Stomach smooth muscle (tissue), 2 donors: ENCODE measurements around the gene KIF6.
"Not testable (repeated sequence)": the region's sequence is repeated elsewhere in the genome, so short reads cannot be mapped to it uniquely, and the experiment has no call there.

Source experiments
- H3K27ac ChIP-seq: one replicate; pipeline ENCODE4 v1.7.0; 2013; ENCODE audit warnings: mild to moderate bottlenecking, low read length, inconsistent platforms
- H3K27me3 ChIP-seq, 2 donors: one replicate each; pipeline ENCODE4 v1.7.0; 2013; ENCODE audit warnings: low read length in 2 of 2; ENCODE audit not compliant: insufficient read depth in 2 of 2, control insufficient read depth in 1 of 2
- H3K36me3 ChIP-seq, 2 donors: one replicate each; pipeline ENCODE4 v1.7.0; 2013; ENCODE audit warnings: low read length in 2 of 2; ENCODE audit not compliant: control insufficient read depth in 2 of 2, insufficient read depth in 2 of 2
- H3K4me1 ChIP-seq: one replicate; pipeline ENCODE4 v1.7.0; 2013; ENCODE audit warnings: low read length; ENCODE audit not compliant: control insufficient read depth, insufficient read depth
- H3K4me3 ChIP-seq, 2 donors: one replicate each; pipeline ENCODE4 v1.7.0; 2013; ENCODE audit warnings: low read length in 2 of 2
- H3K9ac ChIP-seq, 2 donors: one replicate each; pipeline ENCODE4 v1.7.0; 2013; ENCODE audit warnings: low read length in 2 of 2, mild to moderate bottlenecking in 1 of 2
- H3K9me3 ChIP-seq, 2 donors: one replicate each; pipeline ENCODE4 v1.7.0; 2013; ENCODE audit warnings: low read length in 2 of 2; ENCODE audit not compliant: control insufficient read depth in 2 of 2
- donor health status: healthy.
- donor health status: Pancreatic carcinoma.

KIF6 gene

GRCh38 chr6:39498096-39498495 is 227.1 kb downstream of the KIF6 start:
- no peak overlapping the region for H3K4me3 ChIP-seq
- H3K27ac ChIP-seq = peak overlapping the region; percentile 55
- H3K9ac ChIP-seq = no peak overlapping the region
- no peaks in the 10 kb centered on the region for H3K27me3 ChIP-seq
- H3K9me3 ChIP-seq = no peaks in the 10 kb centered on the region
- H3K4me1 ChIP-seq = peaks cover 23% of the 10 kb centered on the region
- no peaks in the 10 kb centered on the region for H3K36me3 ChIP-seq

GRCh38 chr6:39496915-39497314 is 228.3 kb downstream of the KIF6 start:
- Histone ChIP-seq H3K36me3 (no peaks in the 10 kb centered on the region), H3K27ac (peak overlapping the region; percentile 55), H3K4me3 (peak overlapping the region in 1 of 2 donors; percentile 22), H3K27me3 (no peaks in the 10 kb centered on the region), H3K9ac (no peak overlapping the region), H3K4me1 (peaks cover 23% of the 10 kb centered on the region), H3K9me3 (no peaks in the 10 kb centered on the region)

- H3K9ac ChIP-seq = no peak overlapping the region
- peak overlapping the region; percentile 50 for H3K27ac ChIP-seq
- no peaks in the 10 kb centered on the region for H3K36me3 ChIP-seq
- no peak overlapping the region for H3K4me3 ChIP-seq
- H3K9me3 ChIP-seq = no peaks in the 10 kb centered on the region
- H3K27me3 ChIP-seq = no peaks in the 10 kb centered on the region
- H3K4me1 ChIP-seq = peaks cover 23% of the 10 kb centered on the region
Measured at GRCh38 chr6:39496456-39496855, 228.8 kb downstream of the KIF6 start.

- H3K27ac ChIP-seq = peak overlapping the region; percentile 50
- H3K36me3 ChIP-seq = no peaks in the 10 kb centered on the region
- H3K4me1 ChIP-seq = peaks cover 23% of the 10 kb centered on the region
- no peaks in the 10 kb centered on the region for H3K9me3 ChIP-seq
- no peaks in the 10 kb centered on the region for H3K27me3 ChIP-seq
- no peak overlapping the region for H3K4me3 ChIP-seq
- H3K9ac ChIP-seq = no peak overlapping the region
Measured at GRCh38 chr6:39495640-39496039, 229.6 kb downstream of the KIF6 start.

- H3K4me3 ChIP-seq = no peak overlapping the region
- no peaks in the 10 kb centered on the region for H3K9me3 ChIP-seq
- peaks cover 23% of the 10 kb centered on the region for H3K4me1 ChIP-seq
- no peak overlapping the region for H3K9ac ChIP-seq
- H3K36me3 ChIP-seq = no peaks in the 10 kb centered on the region
- no peak overlapping the region for H3K27ac ChIP-seq
- no peaks in the 10 kb centered on the region for H3K27me3 ChIP-seq
Measured at GRCh38 chr6:39494998-39495397, 230.2 kb downstream of the KIF6 start.

GRCh38 chr6:39493777-39494176 is 231.4 kb downstream of the KIF6 start:
- Histone ChIP-seq H3K27ac (no peak overlapping the region), H3K9me3 (no peaks in the 10 kb centered on the region)

GRCh38 chr6:39493174-39493573 is 232.0 kb downstream of the KIF6 start:
- H3K36me3 ChIP-seq = no peaks in the 10 kb centered on the region

More at GRCh38 chr6:39493777-39494176, 231.4 kb downstream of the KIF6 start:
- Histone ChIP-seq H3K9ac (no peak overlapping the region), H3K4me3 (no peak overlapping the region), H3K27me3 (no peaks in the 10 kb centered on the region), H3K36me3 (no peaks in the 10 kb centered on the region), H3K4me1 (peaks cover 23% of the 10 kb centered on the region)

GRCh38 chr6:39490108-39490507 is 235.1 kb downstream of the KIF6 start:
- H3K9me3 ChIP-seq = no peaks in the 10 kb centered on the region
- peaks cover 11% of the 10 kb centered on the region for H3K4me1 ChIP-seq
- no peak overlapping the region for H3K4me3 ChIP-seq
- H3K9ac ChIP-seq = no peak overlapping the region
- no peaks in the 10 kb centered on the region for H3K27me3 ChIP-seq
- H3K27ac ChIP-seq = no peak overlapping the region
- H3K36me3 ChIP-seq = no peaks in the 10 kb centered on the region

More at GRCh38 chr6:39493174-39493573, 232.0 kb downstream of the KIF6 start:
- no peaks in the 10 kb centered on the region for H3K9me3 ChIP-seq
- no peak overlapping the region for H3K27ac ChIP-seq
- H3K4me3 ChIP-seq = no peak overlapping the region
- H3K4me1 ChIP-seq = peaks cover 26% of the 10 kb centered on the region
- H3K9ac ChIP-seq = no peak overlapping the region
- H3K27me3 ChIP-seq = no peaks in the 10 kb centered on the region

- H3K9ac ChIP-seq = no peak overlapping the region
- H3K4me3 ChIP-seq = no peak overlapping the region
- H3K27ac ChIP-seq = no peak overlapping the region
Measured at GRCh38 chr6:39488255-39488879, 236.8 kb downstream of the KIF6 start.

GRCh38 chr6:39484276-39484675 is 240.9 kb downstream of the KIF6 start:
- H3K9me3 ChIP-seq = no peaks in the 10 kb centered on the region
- H3K4me1 ChIP-seq = peaks cover 8% of the 10 kb centered on the region
- H3K27ac ChIP-seq = no peak overlapping the region
- H3K36me3 ChIP-seq = no peaks in the 10 kb centered on the region
- no peaks in the 10 kb centered on the region for H3K27me3 ChIP-seq
- no peak overlapping the region for H3K4me3 ChIP-seq
- H3K9ac ChIP-seq = no peak overlapping the region

More at GRCh38 chr6:39488255-39488879, 236.8 kb downstream of the KIF6 start:
- Histone ChIP-seq H3K9me3 (no peaks in the 10 kb centered on the region), H3K36me3 (no peaks in the 10 kb centered on the region), H3K27me3 (no peaks in the 10 kb centered on the region), H3K4me1 (peaks cover 11% of the 10 kb centered on the region)

- H3K9me3 ChIP-seq, H3K9ac ChIP-seq, H3K27me3 ChIP-seq, H3K4me1 ChIP-seq, H3K36me3 ChIP-seq, H3K4me3 ChIP-seq, H3K27ac ChIP-seq: not testable (repeated sequence)
Measured at GRCh38 chr6:39479819-39480218, 245.4 kb downstream of the KIF6 start.
